Kidney (tissue), 14 donors: Measurements from ENCODE around the gene MSI2. TPM values are rescaled to one million over a fixed set of nuclear protein-coding genes. Genes with fewer than 3 reads are reported as not detected.

ENCODE experiments used
- DNase-seq, 5 donors: peaks; one replicate each; pipeline ENCODE4 v3.0.0-alpha.2; 2013 to 2020
- FAIRE-seq: peaks from 2 replicates; lab custom pipeline; 2012; peaks lifted over from hg19 to GRCh38; lab: Jason Lieb, UNC
- H3K27ac ChIP-seq, 2 donors: one replicate each; pipeline ENCODE4 v1.7.0; 2013; ENCODE audit warnings: low read depth in 2 of 2, low read length in 2 of 2, inconsistent platforms in 1 of 2
- H3K27me3 ChIP-seq: one replicate; pipeline ENCODE4 v1.7.1; 2013; ENCODE audit warnings: low read length, inconsistent platforms; ENCODE audit not compliant: control insufficient read depth, insufficient read depth
- H3K36me3 ChIP-seq, 3 donors: one replicate each; pipeline versions ENCODE4 v1.7.0 to v1.7.1; 2013; ENCODE audit warnings: low read length in 3 of 3, control low read depth in 1 of 3, inconsistent platforms in 1 of 3; ENCODE audit not compliant: insufficient read depth in 3 of 3, control insufficient read depth in 2 of 3
- H3K4me1 ChIP-seq, 3 donors: one replicate each; pipeline versions ENCODE4 v1.7.0 to v1.7.1; 2013; ENCODE audit warnings: low read length in 3 of 3, inconsistent platforms in 1 of 3, low read depth in 1 of 3; ENCODE audit not compliant: control insufficient read depth in 2 of 3, insufficient read depth in 2 of 3
- H3K4me3 ChIP-seq, 3 donors: one replicate each; pipeline versions ENCODE4 v1.7.0 to v1.8.1; 2013; ENCODE audit warnings: low read length in 3 of 3, control low read depth in 1 of 3, inconsistent platforms in 1 of 3
- H3K9ac ChIP-seq, 3 donors: one replicate each; pipeline versions ENCODE4 v1.7.0 to v1.7.1; 2013; ENCODE audit warnings: low read length in 3 of 3, control low read depth in 1 of 3, inconsistent platforms in 1 of 3
- H3K9me3 ChIP-seq, 3 donors: one replicate each; pipeline versions ENCODE4 v1.7.0 to v1.7.1; 2013; ENCODE audit warnings: low read length in 3 of 3, control low read depth in 1 of 3, inconsistent platforms in 1 of 3; ENCODE audit not compliant: control insufficient read depth in 2 of 3, insufficient read depth in 1 of 3
- intact Hi-C: fragments of 100-400 bp; cut with DNase I; formaldehyde crosslinking; loops from one replicate; pipeline ENCODE4 v1.11.1; 2022
- polyA plus RNA-seq: library from polyadenylated mRNA; stranded (reverse); fragments of 350-450 nt; fragmentation: Illumina TruSeq; extraction: RNeasy Lipid Tissue Mini Kit (QIAGEN cat#74804); gene quantifications from one replicate; pipeline ENCODE4 v1.2.3, GENCODE V29; 2014; ENCODE audit warnings: low read depth, low replicate concordance; ENCODE audit not compliant: insufficient read depth
- total RNA-seq: library from RNA; stranded (reverse); fragmentation: NEBNext Ultra II Directional; extraction: Animal tissue kit (Norgen Biotek cat#: 25700); gene quantifications from one replicate; pipeline ENCODE4 v1.2.1, GENCODE V29; 2021
- TF ChIP-seq, protein P1 (sequence below): IDR thresholded peaks from 3 replicates; pipeline ENCODE4 v1.5.1; 2012; ENCODE audit warnings: mild to moderate bottlenecking, moderate library complexity, borderline replicate concordance; ENCODE audit not compliant: insufficient read depth; ENCODE audit errors: extremely low read depth
- donor health status: control.
- donor health status: control.
- donor health status: control.
- donor health status: control.
- donor health status: control.
- donor health status: DM: yes; HTN: yes; CAD: no.
- donor health status: Normal renal cell carcinoma (clear cell type).

The MSI2 gene
- total and polyA plus RNA-seq, 2 donors from 2014 or later = 69.2 to 151 TPM

DNA sequence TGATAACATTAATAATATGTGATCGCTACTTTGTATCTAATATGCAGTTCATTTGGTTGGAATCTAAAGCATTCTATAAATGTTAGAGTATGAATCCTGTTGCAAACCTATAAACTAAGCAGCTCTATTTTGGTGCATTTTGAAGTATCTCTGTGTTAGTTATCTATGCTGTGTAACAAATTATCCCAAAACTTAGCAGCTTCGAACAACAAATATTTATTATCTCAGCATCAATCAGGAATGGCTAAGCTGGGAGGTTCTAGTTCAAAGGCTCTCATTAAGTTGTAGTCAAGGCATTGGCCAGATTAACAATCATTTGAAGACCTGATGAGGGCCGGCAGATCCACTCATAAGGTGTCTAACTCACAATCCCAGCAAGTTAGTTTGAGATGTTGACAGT is 10.1 kb upstream of the MSI2 start:
- Histone ChIP-seq H3K36me3 (no peaks in the 10 kb centered on the region), H3K27ac (no peak overlapping the region), H3K4me1 (peaks cover 0 to 2% (median 0%) of the 10 kb centered on the region in 3 donors), H3K9ac (no peak overlapping the region), H3K9me3 (peaks cover 0 to 4% (median 0%) of the 10 kb centered on the region in 3 donors), H3K27me3 (no peaks in the 10 kb centered on the region), H3K4me3 (no peak overlapping the region)
- intact Hi-C loops = loop anchor here (10.0 kb wide), 2 partner anchors 419 to 499 kb away; partner anchors contain the start of gene CCDC182
- FAIRE-seq (no peak), DNase-seq (no peak)
- TF ChIP-seq, protein P1, sequence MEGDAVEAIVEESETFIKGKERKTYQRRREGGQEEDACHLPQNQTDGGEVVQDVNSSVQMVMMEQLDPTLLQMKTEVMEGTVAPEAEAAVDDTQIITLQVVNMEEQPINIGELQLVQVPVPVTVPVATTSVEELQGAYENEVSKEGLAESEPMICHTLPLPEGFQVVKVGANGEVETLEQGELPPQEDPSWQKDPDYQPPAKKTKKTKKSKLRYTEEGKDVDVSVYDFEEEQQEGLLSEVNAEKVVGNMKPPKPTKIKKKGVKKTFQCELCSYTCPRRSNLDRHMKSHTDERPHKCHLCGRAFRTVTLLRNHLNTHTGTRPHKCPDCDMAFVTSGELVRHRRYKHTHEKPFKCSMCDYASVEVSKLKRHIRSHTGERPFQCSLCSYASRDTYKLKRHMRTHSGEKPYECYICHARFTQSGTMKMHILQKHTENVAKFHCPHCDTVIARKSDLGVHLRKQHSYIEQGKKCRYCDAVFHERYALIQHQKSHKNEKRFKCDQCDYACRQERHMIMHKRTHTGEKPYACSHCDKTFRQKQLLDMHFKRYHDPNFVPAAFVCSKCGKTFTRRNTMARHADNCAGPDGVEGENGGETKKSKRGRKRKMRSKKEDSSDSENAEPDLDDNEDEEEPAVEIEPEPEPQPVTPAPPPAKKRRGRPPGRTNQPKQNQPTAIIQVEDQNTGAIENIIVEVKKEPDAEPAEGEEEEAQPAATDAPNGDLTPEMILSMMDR = no peak

DNA sequence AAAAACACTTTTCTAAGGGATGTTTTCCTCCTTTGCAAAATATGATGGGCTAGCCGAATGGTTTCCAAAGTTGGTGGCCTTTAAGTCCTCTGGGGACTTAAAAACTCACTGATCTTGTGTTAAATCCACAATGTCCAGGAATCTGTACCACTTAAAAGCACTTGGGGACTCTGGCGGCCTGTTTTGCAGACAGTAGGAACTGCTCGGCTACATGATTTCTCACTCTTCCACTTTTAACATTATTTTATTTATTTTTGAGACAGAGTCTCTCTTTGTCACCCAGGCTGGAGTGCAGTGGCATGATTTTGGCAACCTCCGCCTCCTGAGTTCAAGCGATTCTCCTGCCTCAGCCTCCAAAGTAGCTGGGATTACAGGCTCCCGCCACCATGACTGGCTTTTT is 9.1 kb upstream of the MSI2 start:
- intact Hi-C loops = loop anchor here (10.0 kb wide), 2 partner anchors 418 to 498 kb away; partner anchors contain the start of gene CCDC182
- no peak for FAIRE-seq
- TF ChIP-seq, protein P1 = no peak

DNA sequence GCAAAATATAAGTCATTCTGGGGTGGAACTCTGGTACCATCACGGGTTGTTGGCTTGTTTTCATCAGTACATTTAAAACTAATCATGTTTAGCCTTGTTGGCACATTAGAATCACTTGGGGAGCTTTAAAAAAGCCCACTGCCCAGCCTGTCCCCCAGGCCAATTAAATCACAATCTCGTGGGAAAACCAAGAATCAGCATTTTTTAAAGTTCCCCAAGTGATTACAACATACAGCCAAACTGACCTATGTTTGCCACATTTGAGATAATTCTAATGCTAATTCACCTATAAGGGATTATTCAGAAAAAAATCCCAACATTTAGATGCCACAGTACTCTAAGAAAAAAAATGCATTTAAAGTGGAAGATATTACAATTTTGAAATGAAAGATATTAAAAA is 8.4 kb upstream of the MSI2 start:
- H3K27me3 ChIP-seq = no peaks in the 10 kb centered on the region
- peaks cover 0 to 2% (median 0%) of the 10 kb centered on the region in 3 donors for H3K4me1 ChIP-seq
- no peak for DNase-seq
- H3K36me3 ChIP-seq = no peaks in the 10 kb centered on the region
- TF ChIP-seq, protein P1 = no peak
- intact Hi-C loops = loop anchor here (10.0 kb wide), 2 partner anchors 417 to 497 kb away; partner anchors contain the start of gene CCDC182
- H3K4me3 ChIP-seq = no peak overlapping the region
- no peak overlapping the region for H3K27ac ChIP-seq
- H3K9ac ChIP-seq = no peak overlapping the region
- FAIRE-seq = no peak
- H3K9me3 ChIP-seq = peaks cover 0 to 6% (median 0%) of the 10 kb centered on the region in 3 donors

More for the DNA sequence above, 9.1 kb upstream of the MSI2 start:
- no peak overlapping the region for H3K9ac ChIP-seq
- H3K27ac ChIP-seq = no peak overlapping the region
- DNase-seq = no peak
- no peak overlapping the region for H3K4me3 ChIP-seq
- H3K4me1 ChIP-seq = peaks cover 0 to 2% (median 0%) of the 10 kb centered on the region in 3 donors
- no peaks in the 10 kb centered on the region for H3K27me3 ChIP-seq
- H3K9me3 ChIP-seq = peaks cover 0 to 6% (median 0%) of the 10 kb centered on the region in 3 donors
- no peaks in the 10 kb centered on the region for H3K36me3 ChIP-seq
